NOMO-1 (cell line): Measurements from ENCODE around the gene PLA2G4D.

Source experiments
- DNase-seq, 2 experiments: peaks; one replicate each; lab custom pipeline; 2025; ENCODE audit not compliant: unreplicated experiment in 2 of 2; lab: John Stamatoyannopoulos, UW

Gene PLA2G4D

GRCh38 chr15:42033214-42033873 is 61.0 kb downstream of the PLA2G4D start:
- DNase-seq = no peak

- no peak for DNase-seq
These were observed 61.8 kb downstream of the PLA2G4D start for GRCh38 chr15:42032376-42033213.

- DNase-seq = no peak
These were observed 63.0 kb downstream of the PLA2G4D start for GRCh38 chr15:42031198-42031915.

- no peak for DNase-seq
These were observed 66.8 kb downstream of the PLA2G4D start for GRCh38 chr15:42027521-42027920.

- DNase-seq = no peak
These were observed 70.1 kb downstream of the PLA2G4D start for GRCh38 chr15:42024303-42024702.

GRCh38 chr15:42021593-42021992 is 72.8 kb downstream of the PLA2G4D start:
- no peak for DNase-seq

GRCh38 chr15:42020713-42021273 is 73.6 kb downstream of the PLA2G4D start, which contains the start of gene PLA2G4E:
Gene PLA2G4E (minus strand): TSS chr15:42021042. CDS start chr15:42021030, 12 bp downstream.
- DNase-seq = no peak

- DNase-seq = no peak
These were observed 75.8 kb downstream of the PLA2G4D start for GRCh38 chr15:42018306-42019224.
